C4-2B (cell line): ENCODE data around the gene SCG2.

ENCODE experiments used
- ZFX ChIP-seq: fragments of 450-650 bp; IDR thresholded peaks from 2 replicates; pipeline ENCODE4 v1.6.1; 2017
- TF ChIP-seq, protein P1 (sequence below): fragments of 450-650 bp; conservative IDR thresholded peaks from 2 replicates; pipeline ENCODE4 v1.5.1; 2017; ENCODE audit warnings: mild to moderate bottlenecking

DNA sequence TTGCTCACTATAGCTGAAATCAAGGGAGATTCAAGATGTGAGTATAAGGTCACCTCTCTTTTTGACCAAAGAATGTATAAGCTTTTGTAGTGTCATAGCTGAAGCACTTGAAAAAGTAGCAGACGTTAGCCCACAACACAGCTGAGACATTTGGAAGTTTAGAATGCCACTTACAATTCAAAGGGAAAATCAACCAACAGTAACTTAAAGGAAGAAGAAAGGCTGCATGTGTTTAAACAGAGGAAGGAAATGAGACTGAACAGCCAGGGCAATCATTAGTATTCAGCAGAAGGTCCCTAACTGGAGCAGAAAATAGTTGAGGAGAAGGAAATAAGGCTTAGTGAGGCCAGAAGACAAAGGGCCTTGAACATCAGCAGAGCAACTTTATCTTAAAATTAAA lies 23.5 kb upstream of the SCG2 start:
- TF ChIP-seq, protein P1, sequence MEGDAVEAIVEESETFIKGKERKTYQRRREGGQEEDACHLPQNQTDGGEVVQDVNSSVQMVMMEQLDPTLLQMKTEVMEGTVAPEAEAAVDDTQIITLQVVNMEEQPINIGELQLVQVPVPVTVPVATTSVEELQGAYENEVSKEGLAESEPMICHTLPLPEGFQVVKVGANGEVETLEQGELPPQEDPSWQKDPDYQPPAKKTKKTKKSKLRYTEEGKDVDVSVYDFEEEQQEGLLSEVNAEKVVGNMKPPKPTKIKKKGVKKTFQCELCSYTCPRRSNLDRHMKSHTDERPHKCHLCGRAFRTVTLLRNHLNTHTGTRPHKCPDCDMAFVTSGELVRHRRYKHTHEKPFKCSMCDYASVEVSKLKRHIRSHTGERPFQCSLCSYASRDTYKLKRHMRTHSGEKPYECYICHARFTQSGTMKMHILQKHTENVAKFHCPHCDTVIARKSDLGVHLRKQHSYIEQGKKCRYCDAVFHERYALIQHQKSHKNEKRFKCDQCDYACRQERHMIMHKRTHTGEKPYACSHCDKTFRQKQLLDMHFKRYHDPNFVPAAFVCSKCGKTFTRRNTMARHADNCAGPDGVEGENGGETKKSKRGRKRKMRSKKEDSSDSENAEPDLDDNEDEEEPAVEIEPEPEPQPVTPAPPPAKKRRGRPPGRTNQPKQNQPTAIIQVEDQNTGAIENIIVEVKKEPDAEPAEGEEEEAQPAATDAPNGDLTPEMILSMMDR: no peak
- no peak for TF ChIP-seq ZFX
